DND-41 (cell line): ENCODE measurements around the gene FIZ1.
"Not testable (repeated sequence)": the region's sequence is repeated elsewhere in the genome, so short reads cannot be mapped to it uniquely, and the experiment has no call there.

Experiments
- ATAC-seq: fragments of 200-7000 bp; cut with Tn5 transposase; 3 replicates; pipeline ENCODE4 v1.9.1; 2021; ENCODE audit warnings: low read depth; ENCODE audit not compliant: insufficient read depth
- DNase-seq: peaks from one replicate; pipeline ENCODE4 v3.0.0-alpha.2; 2020
- H2AFZ ChIP-seq: 2 replicates; pipeline ENCODE4 v1.6.0; 2012; ENCODE audit warnings: low read depth, low read length
- H3K27ac ChIP-seq: 2 replicates; pipeline ENCODE4 v1.5.1; 2012; ENCODE audit warnings: low read length, inconsistent platforms
- H3K27me3 ChIP-seq: fragments of 200-600 bp; sonication (generic); 2 replicates; pipeline ENCODE4 v1.6.0; 2012; ENCODE audit warnings: low read length, mild to moderate bottlenecking, inconsistent platforms; ENCODE audit not compliant: insufficient read depth, poor library complexity
- H3K36me3 ChIP-seq: 2 replicates; pipeline ENCODE4 v1.5.1; 2012; ENCODE audit warnings: low read length, inconsistent platforms; ENCODE audit not compliant: insufficient read depth
- H3K4me1 ChIP-seq: 2 replicates; pipeline ENCODE4 v1.5.1; 2012; ENCODE audit warnings: mild to moderate bottlenecking, low read length; ENCODE audit not compliant: insufficient read depth
- H3K4me2 ChIP-seq: 2 replicates; pipeline ENCODE4 v1.6.0; 2012; ENCODE audit warnings: mild to moderate bottlenecking, moderate library complexity, low read length, inconsistent platforms; ENCODE audit not compliant: insufficient read depth
- H3K4me3 ChIP-seq, 2 experiments: fragments of 200-600 bp in 1 of 2; shearing (Covaris generic) in 1 of 2; 2 replicates each; pipeline ENCODE4 v1.5.1; 2012 to 2016; ENCODE audit warnings: inconsistent platforms in 2 of 2, low read length in 2 of 2, mild to moderate bottlenecking in 2 of 2, low read depth in 1 of 2, moderate library complexity in 1 of 2
- H3K79me2 ChIP-seq: 2 replicates; pipeline ENCODE4 v1.6.0; 2012; ENCODE audit warnings: low read length, inconsistent platforms; ENCODE audit not compliant: insufficient read depth
- H3K9ac ChIP-seq: 2 replicates; pipeline ENCODE4 v1.6.0; 2012; ENCODE audit warnings: low read depth, mild to moderate bottlenecking, inconsistent platforms, low read length, moderate library complexity
- H3K9me3 ChIP-seq: 2 replicates; pipeline ENCODE4 v1.5.1; 2012; ENCODE audit warnings: low read length, moderate library complexity, mild to moderate bottlenecking, inconsistent platforms; ENCODE audit not compliant: insufficient read depth, severe bottlenecking
- H4K20me1 ChIP-seq: 2 replicates; pipeline ENCODE4 v1.6.0; 2012; ENCODE audit warnings: low read length; ENCODE audit not compliant: insufficient read depth
- EZH2 ChIP-seq: IDR thresholded peaks from 3 replicates; pipeline ENCODE4 v1.6.1; 2012; ENCODE audit warnings: borderline replicate concordance, low read depth, mild to moderate bottlenecking, moderate library complexity, low read length, inconsistent platforms; ENCODE audit not compliant: severe bottlenecking
- TF ChIP-seq, protein P1 (sequence below): IDR thresholded peaks from 2 replicates; pipeline ENCODE4 v1.5.1; 2012; ENCODE audit warnings: borderline replicate concordance, low read length, moderate library complexity, mild to moderate bottlenecking; ENCODE audit not compliant: poor library complexity, severe bottlenecking; ENCODE audit errors: extremely low read depth

The FIZ1 gene

DNA sequence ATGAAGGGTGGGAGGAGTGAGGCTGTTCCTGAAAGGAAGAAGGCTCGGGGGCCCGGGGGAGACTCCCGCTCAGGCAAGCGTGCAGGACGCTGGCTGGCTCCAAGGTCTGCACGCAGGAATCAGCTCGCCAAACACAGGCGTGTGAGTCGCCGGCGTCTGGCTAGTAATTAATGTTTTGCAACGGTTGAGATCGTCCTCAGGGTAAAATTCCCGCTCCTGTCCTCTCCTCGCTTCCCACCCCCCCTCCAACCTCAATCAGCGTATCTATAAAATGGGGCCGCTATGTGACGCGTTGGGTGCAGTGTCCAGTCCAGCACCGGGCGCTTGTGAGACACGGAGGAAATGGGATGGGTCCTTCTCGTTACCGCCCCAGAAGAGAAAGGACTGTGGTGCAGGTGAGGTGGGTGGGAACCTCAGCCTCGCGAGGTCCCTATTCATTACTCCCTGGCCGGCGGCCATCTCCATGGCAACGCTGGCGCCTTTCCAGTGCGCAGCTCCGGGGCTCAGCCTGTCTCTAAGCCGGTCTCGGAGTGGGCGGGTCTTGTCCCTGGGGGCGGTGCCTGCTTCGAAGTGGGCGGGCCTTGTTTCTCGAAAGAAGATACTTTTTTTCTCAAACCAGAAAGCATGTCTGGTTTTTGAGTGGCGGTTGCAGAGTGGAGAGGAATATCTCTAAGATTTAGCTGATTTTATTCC lies 12.2 kb downstream of the FIZ1 start:
- H4K20me1 ChIP-seq, result no peaks in the 10 kb centered on the region
- 0 out of 2 replicates have a peak overlapping the region, but pooled peaks have one; percentile 16 for H3K9ac ChIP-seq
- no peaks in the 10 kb centered on the region for H3K79me2 ChIP-seq
- peak overlapping the region in 1 of 2 experiments; percentile 28; a peak in 2 of 4 replicates for H3K4me3 ChIP-seq
- peaks cover 34% of the 10 kb centered on the region for H3K4me1 ChIP-seq
- peak overlapping the region; percentile 58 for H2AFZ ChIP-seq
- no peaks in the 10 kb centered on the region for H3K9me3 ChIP-seq
- no peak overlapping the region for H3K27ac ChIP-seq
- peak; percentile 90 for DNase-seq
- peak overlapping the region; percentile 67 for H3K4me2 ChIP-seq
- TF ChIP-seq, protein P1, sequence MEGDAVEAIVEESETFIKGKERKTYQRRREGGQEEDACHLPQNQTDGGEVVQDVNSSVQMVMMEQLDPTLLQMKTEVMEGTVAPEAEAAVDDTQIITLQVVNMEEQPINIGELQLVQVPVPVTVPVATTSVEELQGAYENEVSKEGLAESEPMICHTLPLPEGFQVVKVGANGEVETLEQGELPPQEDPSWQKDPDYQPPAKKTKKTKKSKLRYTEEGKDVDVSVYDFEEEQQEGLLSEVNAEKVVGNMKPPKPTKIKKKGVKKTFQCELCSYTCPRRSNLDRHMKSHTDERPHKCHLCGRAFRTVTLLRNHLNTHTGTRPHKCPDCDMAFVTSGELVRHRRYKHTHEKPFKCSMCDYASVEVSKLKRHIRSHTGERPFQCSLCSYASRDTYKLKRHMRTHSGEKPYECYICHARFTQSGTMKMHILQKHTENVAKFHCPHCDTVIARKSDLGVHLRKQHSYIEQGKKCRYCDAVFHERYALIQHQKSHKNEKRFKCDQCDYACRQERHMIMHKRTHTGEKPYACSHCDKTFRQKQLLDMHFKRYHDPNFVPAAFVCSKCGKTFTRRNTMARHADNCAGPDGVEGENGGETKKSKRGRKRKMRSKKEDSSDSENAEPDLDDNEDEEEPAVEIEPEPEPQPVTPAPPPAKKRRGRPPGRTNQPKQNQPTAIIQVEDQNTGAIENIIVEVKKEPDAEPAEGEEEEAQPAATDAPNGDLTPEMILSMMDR, result no peak
- no peak for TF ChIP-seq EZH2
- no peaks in the 10 kb centered on the region for H3K27me3 ChIP-seq
- H3K36me3 ChIP-seq, result no peaks in the 10 kb centered on the region
- peak; percentile 79 for ATAC-seq

DNA sequence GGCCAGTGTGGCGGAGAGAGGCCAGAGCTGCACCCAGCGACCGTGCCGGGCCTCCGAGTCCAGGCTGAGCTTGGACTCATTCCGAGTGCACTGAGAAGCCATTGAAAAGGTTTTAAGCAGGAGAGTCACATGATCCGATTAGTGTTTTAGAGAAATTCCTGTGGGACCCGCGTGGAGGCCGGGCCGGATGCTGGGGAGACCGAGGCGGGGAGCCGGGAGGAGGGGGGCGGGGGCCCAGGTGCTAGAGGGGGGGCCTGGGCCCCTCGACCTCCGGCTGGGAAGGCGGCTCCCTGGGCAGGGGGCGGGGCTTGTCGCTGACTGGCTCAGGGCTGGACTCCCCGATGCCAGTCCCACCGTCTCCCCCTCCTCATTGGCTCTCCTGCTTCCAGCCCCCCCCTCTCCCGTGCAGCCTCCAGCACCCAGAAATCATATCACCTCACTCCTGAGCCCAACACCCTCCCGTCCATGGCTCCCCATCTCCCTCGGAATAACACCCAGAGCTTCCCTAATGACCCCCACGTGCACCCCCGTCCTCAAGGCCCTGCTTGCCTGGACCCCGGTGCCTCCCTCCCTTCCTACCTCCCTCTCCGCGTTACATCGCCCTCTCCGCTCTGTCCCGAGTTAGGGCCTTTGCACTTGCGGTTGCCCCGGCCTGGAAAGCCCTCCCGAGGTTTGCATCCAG lies 13.5 kb downstream of the FIZ1 start:
- no peaks in the 10 kb centered on the region for H3K36me3 ChIP-seq
- H3K9me3 ChIP-seq, result no peaks in the 10 kb centered on the region
- no peaks in the 10 kb centered on the region for H4K20me1 ChIP-seq
- no peak for TF ChIP-seq EZH2
- TF ChIP-seq, protein P1, result no peak
- peak overlapping the region; percentile 62 for H3K27ac ChIP-seq
- H3K4me2 ChIP-seq, result peak overlapping the region; percentile 67
- peak overlapping the region in 1 of 2 experiments; percentile 53; a peak in 2 of 4 replicates for H3K4me3 ChIP-seq
- H2AFZ ChIP-seq, result peak overlapping the region; percentile 72
- H3K9ac ChIP-seq, result peak overlapping the region; percentile 27
- H3K4me1 ChIP-seq, result peaks cover 43% of the 10 kb centered on the region
- DNase-seq (peak; percentile 83), ATAC-seq (peak; percentile 76)
- peaks cover 6% of the 10 kb centered on the region for H3K79me2 ChIP-seq
- H3K27me3 ChIP-seq, result no peaks in the 10 kb centered on the region

DNA sequence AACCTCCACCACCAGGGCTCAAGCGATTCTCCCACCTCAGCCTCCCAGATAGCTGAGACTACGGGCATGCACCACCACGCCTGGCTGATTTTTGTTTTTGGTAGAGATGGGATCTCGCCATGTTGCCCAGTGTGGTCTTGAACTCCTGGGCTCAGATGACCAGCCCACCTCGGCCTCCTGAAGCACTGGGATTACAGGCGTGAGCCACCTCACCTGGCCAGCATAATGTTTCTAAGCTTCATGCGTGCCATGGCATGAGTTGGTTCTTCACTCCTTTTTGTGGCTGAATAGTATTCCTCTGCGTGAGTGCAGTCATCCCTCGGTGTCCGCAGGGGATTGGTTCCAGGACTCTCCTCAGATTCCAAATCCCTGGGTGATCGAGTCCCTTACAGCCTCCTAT lies 14.4 kb downstream of the FIZ1 start:
- Histone ChIP-seq H4K20me1 (no peaks in the 10 kb centered on the region), H3K36me3 (no peaks in the 10 kb centered on the region), H2AFZ (peak overlapping the region; percentile 72), H3K27me3 (no peaks in the 10 kb centered on the region), H3K27ac (no peak overlapping the region), H3K9ac (no peak overlapping the region), H3K4me2 (no peak overlapping the region), H3K79me2 (peaks cover 14% of the 10 kb centered on the region), H3K4me3 (no peak overlapping the region), H3K9me3 (no peaks in the 10 kb centered on the region), H3K4me1 (peaks cover 46% of the 10 kb centered on the region)
- TF ChIP-seq, protein P1, result no peak
- no peak for TF ChIP-seq EZH2
- DNase-seq, result no peak
- ATAC-seq, result no peak

DNA sequence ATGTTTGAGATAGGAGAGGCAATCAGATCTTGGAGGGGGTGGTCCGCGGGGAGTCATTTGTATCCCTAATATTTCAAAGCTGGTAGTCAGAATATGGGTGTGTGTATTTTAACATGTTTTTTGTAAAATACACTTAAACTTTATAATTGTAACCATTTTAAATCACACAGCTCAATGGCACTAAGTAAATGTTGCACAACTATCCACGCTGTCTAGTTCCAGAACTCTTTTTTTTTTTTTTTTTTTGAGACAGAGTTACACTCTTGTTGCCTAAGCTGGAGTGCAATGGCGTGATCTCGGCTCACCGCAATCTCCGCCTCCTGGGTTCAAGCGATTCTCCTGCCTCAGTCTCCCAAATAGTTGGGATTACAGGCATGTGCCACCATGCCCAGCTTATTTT lies 15.4 kb downstream of the FIZ1 start:
- H3K4me2 ChIP-seq, H4K20me1 ChIP-seq, H3K27me3 ChIP-seq, H3K9ac ChIP-seq, H3K4me3 ChIP-seq, H2AFZ ChIP-seq, H3K9me3 ChIP-seq, H3K36me3 ChIP-seq, H3K27ac ChIP-seq, DNase-seq, ATAC-seq: not testable (repeated sequence)
- H3K4me1 ChIP-seq, result peaks cover 52% of the 10 kb centered on the region
- H3K79me2 ChIP-seq, result peaks cover 23% of the 10 kb centered on the region

DNA sequence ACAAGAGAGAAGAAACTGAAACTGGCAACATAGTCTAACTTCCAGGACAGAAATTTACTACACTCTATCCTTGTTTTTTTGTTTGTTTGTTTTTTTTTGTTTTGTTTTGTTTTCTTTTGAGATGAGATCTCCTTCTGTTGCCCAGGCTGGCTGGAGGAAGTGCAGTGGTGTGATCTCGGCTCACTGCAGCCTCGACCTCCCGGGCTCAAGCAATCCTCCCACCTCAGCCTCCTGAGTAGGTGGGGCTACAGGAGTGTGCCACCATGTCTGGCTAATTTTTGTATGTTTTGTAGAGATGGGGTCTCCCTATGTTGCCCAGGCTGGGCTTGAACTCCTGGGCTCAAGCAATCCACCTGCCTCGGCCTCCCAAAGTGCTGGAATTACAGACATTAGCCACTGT lies 17.0 kb downstream of the FIZ1 start:
- DNase-seq, H2AFZ ChIP-seq, H3K36me3 ChIP-seq, H3K9me3 ChIP-seq, H3K27ac ChIP-seq, H3K27me3 ChIP-seq, ATAC-seq, H4K20me1 ChIP-seq, H3K4me2 ChIP-seq, H3K9ac ChIP-seq, H3K4me3 ChIP-seq: not testable (repeated sequence)
- peaks cover 23% of the 10 kb centered on the region for H3K79me2 ChIP-seq
- peaks cover 40% of the 10 kb centered on the region for H3K4me1 ChIP-seq
